ENCODE measurements around the gene PITPNC1.

DNA sequence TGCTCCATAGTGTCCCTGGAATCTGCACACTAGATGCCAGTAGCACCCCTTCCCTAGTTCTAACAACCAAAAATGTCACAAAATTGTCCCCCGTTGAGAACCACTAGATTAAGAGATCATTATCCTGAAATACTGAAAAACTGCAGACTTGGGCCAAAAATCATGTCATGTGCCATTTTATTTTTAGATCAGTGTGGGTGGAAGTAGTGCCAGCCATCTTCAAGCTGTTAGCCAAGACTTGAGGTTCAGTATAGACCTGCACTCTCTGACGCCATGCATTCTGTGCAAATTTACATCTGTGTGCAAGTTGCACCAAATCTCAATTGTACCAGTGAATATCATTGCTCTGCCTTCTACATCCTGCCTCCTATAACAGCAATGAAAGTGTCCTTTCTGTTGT lies 309.2 kb downstream of the PITPNC1 start:
- TF ChIP-seq, protein P1, sequence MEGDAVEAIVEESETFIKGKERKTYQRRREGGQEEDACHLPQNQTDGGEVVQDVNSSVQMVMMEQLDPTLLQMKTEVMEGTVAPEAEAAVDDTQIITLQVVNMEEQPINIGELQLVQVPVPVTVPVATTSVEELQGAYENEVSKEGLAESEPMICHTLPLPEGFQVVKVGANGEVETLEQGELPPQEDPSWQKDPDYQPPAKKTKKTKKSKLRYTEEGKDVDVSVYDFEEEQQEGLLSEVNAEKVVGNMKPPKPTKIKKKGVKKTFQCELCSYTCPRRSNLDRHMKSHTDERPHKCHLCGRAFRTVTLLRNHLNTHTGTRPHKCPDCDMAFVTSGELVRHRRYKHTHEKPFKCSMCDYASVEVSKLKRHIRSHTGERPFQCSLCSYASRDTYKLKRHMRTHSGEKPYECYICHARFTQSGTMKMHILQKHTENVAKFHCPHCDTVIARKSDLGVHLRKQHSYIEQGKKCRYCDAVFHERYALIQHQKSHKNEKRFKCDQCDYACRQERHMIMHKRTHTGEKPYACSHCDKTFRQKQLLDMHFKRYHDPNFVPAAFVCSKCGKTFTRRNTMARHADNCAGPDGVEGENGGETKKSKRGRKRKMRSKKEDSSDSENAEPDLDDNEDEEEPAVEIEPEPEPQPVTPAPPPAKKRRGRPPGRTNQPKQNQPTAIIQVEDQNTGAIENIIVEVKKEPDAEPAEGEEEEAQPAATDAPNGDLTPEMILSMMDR (IDR thresholded peaks at IDR 0.05; ENCODE audit: low read length): no peak
- TF ChIP-seq EZH2 (optimal IDR thresholded peaks at IDR 0.05; ENCODE audit: low read depth, low read length): no peak
- no peak for TF ChIP-seq EZH2phosphoT487 (IDR thresholded peaks at IDR 0.05; ENCODE audit: low read length)
